Measurements from ENCODE around the gene BAZ1B.
"Not testable (repeated sequence)": the region's sequence is repeated elsewhere in the genome, so short reads cannot be mapped to it uniquely, and the experiment has no call there.

BAZ1B gene

DNA sequence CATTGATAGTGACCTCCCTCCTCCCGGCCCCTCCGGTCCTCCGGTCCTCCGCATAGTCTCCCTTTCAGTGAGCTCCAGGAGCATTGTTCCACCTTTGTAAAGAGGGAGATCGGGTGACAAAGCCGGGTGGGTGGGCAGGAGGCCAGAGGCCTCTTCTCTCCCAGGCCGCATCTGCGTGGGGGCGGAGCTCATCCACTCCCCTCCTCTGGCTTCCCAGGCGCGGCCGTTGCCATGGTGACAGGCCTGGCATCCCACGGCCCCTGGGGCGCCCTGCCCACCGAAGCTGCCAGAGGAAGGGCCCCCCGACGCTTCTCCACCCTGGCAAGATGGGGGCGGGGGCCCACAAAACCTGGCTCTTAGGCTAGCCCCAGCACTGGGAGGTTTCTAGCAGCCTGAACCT, 92.9 kb downstream of the BAZ1B start:
- DNase-seq (ENCODE audit: low read depth) = no peak

DNA sequence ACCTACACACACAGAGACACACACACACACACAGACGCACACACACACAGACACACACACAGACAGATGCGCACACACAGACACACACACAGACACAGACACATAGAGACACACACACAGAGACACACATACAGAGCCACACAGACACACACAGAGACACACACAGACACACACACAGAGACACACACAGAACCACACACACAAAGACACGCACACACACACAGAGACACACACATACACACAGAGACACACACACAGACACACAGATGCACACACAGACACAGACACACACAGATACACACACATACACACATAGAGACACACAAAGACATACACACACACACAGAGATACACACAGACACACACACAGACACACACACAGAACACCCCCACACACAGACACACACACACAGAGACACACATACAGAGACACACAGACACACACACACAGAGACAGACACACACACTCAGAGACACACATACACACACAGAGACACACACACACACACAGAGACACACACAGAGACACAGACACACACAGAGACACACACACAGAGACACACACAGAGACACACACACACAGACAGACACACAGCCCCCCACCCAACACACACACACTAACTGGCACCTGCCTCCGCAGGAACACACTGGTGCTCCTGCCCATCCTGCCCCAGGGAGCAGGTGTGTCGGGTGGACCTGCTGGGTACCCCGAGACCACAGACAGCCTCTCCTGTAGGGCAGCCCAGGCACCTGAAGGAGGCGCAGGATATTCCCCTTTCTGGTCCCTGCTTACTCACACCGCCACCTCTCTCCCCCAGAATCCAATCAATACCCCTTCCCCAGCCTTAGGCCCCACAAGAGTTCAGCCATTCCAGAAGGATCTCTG, 93.9 kb downstream of the BAZ1B start:
- DNase-seq (ENCODE audit: low read depth) = no peak

DNA sequence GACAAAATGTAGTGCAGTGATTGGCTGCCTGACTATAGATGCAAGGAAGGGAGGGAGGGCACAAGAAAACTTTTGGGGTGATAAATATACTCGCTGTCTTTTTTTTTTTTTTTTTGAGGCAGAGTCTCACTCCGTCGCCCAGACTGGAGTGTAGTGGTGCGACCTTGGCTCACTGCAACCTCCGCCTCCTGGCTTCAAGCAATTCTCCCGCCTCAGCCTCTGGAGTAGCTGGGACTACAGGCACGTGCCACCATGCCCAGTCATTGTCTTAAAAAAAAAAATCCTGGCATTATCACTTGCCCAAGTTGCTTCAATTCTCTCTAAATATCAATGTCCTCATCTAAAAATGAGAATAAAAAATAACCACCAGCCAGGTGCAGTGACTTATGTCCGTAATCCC, 96.1 kb downstream of the BAZ1B start:
- DNase-seq (ENCODE audit: low read depth) = no peak

DNA sequence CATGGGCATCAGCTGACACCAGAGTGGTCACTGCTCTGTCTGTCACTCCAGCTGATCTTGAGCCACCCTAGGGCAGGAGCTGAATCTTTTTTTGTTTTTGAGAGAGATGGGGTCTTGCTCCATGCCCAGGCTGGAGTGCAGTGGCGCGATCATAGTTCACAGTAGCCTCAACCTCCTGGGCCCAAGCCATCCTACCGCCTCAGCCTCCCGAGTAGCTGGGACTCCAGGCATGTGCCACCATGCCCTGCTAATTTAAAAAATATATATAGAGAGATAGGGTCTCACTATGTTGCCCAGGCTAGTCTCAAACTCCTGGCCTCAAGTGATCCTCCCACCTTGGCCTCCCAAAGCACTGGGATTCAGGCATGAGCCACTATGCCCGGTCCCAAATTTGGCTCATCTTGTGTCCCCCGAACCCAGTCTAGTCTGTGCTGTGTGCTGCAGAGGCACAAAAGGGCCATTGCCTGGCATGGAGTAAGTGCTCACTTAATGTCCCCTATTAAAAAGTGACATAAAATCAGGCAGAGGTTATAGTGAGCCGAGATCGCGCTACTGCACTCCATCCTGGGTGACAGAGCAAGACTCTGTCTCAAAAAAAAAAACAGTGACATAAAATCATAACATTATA, 96.6 kb downstream of the BAZ1B start:
- no peak for DNase-seq (ENCODE audit: low read depth)

DNA sequence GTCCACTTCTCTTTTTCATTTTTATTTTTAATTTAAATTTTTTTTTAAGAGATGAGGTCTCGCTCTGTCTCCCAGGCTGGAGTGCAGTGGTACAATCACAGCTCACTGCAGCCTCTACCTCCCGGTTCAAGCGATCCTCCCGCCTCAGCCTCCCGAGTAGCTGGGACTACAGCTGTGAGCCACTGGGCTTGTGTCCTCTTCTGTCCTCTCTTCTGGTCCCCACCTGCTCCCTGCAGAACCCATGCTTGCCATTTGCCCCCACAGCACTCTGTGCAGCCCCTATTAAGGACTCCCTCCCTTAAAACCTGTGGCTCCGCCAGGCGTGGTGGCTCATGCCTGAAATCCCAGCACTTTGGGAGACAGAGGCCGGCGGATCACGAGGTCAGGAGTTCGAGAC, 97.6 kb downstream of the BAZ1B start:
- no peak for DNase-seq (ENCODE audit: low read depth)

DNA sequence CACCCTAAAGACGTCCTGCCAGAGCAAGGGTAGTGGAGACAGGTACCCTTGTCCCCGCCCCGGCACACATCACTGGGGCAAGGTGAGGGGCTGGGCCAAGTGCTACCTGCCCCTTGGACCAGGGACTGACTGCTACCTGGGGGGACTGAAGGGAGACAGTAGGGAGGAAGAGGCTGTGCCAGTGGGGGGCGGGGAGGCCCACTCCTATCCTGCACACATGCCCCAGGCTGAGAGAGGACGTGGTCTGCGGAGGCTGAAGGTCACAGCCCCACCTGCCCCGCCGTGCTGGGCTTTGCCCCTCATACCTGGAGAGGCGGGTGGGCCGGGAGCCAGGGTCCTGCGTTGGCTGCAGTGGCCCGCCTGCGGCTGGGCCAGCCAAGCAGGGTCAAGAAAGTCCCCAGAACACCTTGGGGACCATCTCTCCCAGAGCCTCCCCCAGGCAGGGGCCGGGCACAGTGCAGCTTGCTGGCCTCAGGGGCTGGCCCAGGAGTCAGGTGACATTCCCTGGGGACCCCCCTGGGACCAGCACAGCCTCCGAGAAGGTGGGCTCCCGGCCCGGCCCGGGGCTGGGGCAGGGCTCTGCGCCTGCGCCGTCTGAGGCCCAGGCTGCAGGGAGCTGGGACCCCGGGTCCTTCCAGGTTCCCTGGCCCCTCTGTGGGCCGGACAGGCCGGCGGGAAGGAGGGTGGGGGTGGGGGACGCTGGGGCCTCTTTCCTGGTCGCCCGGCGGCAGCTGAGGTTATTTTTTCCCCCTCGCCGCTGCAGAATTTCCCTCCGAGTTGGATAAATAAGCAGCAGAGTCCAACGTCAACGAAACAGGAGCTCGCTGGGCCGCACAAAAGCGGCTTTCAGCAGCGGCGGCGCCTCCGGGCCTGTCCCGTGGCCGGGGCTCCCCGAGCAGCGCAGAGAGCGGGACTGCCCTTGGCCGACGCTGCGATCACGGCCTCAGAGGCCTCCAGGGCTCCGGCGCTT, 98.3 kb downstream of the BAZ1B start:
- no peak for DNase-seq (ENCODE audit: low read depth)

DNA sequence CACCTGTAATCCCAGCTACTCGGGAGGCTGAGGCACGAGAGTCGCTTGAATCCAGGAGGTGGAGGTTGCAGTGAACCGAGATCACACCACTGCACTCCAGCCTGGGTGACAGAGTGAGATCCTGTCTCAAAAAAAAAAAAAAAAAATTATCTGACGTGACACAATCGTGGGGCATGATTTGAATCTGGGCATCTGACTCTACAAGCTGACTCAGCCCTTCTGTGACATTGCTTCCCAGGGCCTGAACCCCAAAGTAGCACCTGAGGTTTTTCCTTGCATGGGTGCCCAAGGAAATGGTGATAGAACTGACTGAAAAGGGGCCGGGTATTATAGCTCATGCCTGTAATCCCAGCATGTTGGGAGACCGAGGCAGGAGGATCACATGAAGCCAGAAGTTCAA, 101.5 kb downstream of the BAZ1B start:
- DNase-seq (ENCODE audit: low read depth) = not testable (repeated sequence)

DNA sequence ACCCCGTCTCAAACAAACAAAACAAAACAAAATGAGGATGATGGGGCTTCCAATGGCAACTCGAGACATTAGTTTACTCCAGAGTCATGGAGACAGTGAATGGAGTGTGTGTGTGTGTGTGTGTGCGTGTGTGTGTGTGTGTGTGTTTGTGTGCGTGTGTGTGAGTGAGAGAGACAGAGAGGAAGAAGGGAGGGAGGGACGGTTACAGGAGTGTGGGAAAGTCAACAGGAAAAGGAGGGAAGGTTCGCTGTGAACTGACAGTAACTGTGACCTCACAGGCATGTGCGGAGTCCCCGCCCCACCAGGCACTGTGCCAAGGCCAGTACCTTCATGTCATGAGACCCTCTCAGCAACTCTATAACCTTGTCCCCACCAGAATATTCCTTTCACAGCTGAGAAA, 102.1 kb downstream of the BAZ1B start:
- DNase-seq (ENCODE audit: low read depth) = not testable (repeated sequence)

DNA sequence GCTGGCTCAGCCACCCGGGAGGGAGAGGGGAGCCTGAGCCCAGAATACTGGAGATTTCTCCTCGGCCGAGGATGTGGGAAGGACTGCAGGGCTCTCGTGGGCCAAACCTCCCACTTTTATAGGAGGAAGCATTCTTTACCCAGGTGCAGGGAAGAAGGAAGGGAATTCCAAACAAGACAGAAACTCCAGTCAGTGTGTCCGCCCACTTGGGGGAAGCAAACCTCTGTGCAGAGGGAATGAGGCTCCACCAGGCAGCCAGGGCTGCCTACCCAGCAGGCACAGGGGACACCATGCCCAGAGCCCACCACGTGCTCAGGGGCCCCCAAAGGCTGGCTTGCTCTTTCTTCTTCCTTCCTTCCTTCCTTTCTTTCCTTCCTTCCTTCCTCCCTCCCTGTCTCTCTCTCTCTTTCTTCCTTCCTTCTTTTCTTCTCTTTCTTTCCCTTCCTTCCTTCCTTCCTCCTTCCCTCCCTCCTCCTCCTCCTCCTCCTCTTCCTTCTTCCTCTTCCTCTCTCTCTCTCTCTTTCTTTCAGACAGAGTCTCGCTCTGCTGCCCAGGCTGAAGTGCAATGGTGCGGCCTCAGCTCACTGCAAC, 103.9 kb downstream of the BAZ1B start:
- no peak for DNase-seq (ENCODE audit: low read depth)

DNA sequence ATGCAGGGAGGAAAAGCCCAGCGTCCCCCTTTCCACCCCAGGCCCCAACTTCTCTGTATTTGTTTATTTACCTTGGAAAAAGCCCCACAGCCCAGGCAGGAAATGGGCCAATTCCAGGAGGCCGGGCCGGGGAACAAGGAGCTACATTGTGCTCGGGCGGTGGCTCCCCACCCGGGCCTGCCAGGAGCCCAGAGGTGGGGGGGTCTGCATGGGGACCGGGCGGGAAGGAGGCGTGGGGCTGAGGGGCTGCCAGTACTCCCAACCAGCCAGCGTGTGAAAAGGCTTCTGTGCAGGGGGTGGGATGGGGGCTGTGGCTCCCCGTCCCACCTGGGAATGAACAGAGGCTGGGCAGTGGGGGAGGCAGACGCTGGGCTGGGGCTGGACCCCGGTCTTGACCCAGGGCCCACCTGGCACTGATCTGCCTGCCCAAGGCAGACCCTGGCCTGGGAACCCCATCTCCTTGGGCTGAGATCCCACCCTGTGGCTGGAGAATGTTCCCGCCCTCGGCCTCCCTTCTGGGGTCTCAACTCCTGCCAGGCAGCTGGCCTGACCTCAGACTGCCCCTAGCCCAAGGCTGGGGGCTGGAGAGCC, 111.5 kb downstream of the BAZ1B start:
- DNase-seq (ENCODE audit: low read depth) = not testable (repeated sequence)

DNA sequence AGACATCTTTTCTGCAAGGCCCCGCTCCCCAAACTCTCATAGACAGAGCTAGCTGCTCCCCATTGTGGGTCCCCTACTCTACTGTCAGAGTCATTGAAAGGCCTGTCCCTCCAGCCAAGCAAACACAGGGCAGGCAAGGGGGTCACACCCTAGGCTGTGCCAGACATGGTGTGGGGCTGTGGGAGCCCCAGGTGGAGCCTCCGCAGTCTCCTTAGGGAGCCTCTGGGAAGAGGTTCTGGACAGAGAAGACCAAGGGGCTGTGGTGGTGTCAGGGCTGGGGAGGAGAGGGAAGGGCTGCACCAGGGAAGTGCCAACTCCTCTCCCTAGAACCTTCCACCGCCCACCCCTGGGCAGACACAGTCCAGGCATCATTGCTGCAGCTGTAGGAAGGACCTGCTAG, 117.2 kb downstream of the BAZ1B start:
- not testable (repeated sequence) for DNase-seq (ENCODE audit: low read depth)

DNA sequence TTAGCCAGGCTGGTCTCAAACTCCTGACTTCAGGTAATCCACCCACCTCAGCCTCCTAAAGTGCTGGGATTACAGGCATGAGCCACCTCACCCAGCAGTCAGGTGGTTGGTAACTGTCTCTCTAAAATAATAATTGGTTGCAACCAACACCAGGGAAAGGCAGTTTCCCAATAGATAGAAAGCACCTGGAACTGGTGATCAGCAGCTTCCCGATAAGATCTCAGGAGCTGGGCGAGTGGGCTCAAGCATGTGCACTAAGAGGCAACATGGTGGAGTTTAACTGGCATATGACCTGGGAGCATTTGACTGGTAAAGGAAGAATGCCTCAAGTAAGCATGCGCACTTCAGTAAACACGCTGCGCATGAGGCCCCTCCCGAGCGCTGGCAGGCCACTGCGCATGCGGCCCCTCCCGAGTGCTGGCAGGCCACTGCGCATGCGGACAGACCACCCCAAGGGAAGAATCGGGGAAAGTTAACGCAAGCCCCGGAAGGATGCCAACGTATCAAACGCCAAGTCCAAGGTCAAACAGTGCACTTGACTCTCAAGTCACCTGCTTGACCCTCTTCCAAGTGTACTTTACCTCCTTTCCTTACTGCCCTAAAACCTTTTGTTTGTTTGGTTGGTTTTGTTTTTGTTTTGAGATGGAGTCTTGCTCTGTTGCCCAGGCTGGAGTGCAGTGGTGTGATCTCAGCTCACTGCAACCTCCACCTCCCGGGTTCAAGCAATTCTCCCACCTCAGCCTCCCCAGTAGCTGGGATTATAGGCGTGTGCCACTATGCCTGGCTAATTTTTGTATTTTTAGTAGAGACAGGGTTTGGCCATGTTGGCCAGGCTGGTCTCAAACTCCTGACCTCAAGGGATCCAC, 122.7 kb downstream of the BAZ1B start:
- peak; percentile 69 for DNase-seq (ENCODE audit: low read depth)

DNA sequence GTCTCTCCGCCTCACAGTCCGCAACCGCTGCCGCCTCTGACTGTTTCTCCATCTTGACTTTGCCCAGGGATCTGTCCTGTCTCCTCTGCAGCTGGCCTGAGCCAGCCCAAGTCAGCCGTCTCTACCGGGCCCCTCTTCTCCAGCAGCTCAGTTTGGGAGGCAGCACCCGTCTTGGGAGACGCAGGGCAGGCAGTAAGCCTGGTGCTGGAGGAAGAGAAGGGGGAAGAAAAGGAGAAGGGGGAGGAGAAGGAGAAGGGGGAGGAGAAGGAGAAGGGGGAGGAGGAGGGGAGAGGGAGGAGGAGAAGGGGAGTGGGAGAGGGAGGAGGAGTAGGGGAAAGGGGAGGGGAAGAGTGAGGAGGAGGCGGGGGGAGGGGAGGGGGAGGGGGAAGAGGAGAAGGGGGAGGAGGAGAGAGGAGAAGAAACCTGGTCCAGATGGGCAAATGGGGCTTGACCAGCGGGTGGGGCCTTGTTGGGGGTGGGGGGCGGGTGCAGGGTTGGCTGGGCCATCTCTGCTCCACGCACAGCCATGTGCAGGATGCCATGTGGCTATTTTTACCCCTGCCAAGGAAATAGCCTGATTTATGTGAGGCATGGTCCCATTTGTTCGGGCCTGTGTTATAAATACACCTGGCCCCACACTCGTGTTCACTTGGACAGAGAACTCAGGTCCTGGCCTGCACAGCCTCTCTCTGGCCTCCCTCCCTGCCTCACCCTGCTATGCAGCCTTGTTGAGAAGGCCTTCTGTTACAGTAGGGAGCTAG, 124.4 kb downstream of the BAZ1B start:
- DNase-seq (ENCODE audit: low read depth) = no peak

DNA sequence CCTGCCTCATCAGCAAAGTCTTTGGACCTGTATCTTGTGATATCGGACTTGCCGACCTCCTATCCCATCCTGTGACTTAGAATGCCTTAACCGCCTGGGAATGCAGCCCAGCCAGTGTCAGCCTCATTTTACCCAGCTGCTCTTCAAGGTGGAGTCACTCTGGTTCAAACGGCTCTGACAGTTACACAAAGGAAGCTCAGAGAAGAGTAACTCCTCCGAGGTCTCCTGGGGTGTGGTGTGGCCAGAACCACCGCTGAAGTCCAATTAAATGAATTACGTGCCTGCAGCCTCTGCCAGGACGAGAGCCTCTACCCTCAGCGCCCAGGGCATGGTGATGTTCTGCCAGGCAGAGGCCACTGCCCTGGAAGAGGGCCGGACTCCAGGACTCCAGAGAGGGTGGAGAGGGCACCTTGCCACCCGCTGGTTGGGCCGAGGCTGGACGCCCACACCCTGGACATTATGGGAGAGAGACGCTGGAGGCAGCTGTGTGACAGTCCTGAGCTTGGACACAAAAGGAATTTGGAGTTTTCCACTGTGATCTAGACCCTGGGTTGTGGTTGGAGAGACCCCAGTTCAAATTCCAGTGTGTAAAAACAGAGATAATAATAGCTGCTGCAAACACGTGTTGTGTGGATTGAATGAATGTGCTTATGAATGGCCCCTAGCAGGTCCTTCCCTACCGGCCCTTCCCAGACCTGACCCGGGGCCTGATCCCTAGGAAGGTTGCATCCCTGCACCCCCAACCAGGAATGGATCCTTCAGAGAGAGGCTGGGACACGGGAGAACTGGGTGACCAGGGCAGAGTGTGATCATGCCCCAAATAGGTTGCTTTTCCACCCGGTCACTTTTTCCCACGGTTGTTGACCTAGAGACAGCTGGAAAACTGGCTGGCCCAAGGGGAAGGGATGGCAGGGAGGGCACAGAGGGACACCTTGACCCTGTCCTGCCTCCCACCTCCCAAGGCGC, 126.3 kb downstream of the BAZ1B start:
- DNase-seq (ENCODE audit: low read depth) = no peak

DNA sequence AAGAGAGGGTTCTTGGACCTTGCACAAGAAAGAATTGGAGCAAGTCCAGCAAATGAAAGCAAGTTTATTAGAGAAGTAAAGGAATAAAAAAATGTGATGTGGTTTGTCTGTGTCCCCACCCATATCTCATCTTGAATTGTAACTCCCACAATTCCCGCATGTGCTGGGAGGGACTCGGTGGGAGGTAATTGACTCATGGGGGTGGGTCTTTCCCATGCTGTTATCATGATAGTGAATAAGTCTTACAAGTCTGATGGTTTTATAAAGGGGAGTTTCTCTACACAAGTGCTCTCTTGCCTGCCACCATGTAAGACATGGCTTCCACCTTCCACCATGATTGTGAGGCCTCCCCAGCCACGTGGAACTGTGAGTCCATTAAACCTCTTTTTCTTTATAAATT, 127.7 kb downstream of the BAZ1B start:
- no peak for DNase-seq (ENCODE audit: low read depth)

DNA sequence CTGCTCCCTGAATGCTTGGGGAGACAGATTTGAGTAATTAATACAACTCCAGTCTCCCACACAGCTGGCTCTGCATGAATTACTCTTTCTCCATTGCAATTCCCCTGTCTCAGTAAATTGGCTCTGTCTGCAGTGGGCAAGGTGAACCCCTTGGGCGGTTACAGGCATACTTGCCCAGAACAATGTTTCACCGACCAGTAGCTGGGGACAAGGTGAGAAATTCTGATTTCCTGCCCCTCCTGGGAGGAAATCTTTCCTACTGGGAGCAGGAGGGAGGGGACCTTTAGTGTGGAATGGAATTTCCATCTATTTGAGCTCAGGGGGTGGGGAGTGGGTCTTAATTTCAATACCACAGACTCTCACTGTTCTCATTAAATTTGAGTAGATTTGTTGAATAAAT, 130.7 kb downstream of the BAZ1B start:
- no peak for DNase-seq (ENCODE audit: low read depth)
